IMR-90 (cell line): ENCODE data around the gene EMP1. TPM values are rescaled to one million over a fixed set of nuclear protein-coding genes. Genes with fewer than 3 reads are reported as not detected.

Experiments
- ATAC-seq: fragments of 200-7000 bp; cut with Tn5 transposase; 2 replicates; pipeline ENCODE4 v1.9.1; 2020; ENCODE audit warnings: low read depth, mild to moderate bottlenecking, moderate library complexity
- BruUV-seq: library from RNA; stranded (reverse); fragments of 400-500 nt; replicated peaks from 2 replicates; lab custom pipeline; 2021; lab: Mats Ljungman, UMichigan
- CTCF ChIA-PET: fragments of 300-600 bp; formaldehyde crosslinking; extraction: SDS; loops from one replicate; lab custom pipeline; 2021; ENCODE audit warnings: antibody characterized with exemption; lab: Yijun Ruan, JAX
- POLR2A ChIA-PET: fragments of 300-600 bp; sonication (Branson Sonifier 250); formaldehyde crosslinking; loops from one replicate; lab custom pipeline; 2022; ENCODE audit warnings: antibody characterized with exemption; ENCODE audit not compliant: unreplicated experiment; lab: Charles Lee
- DNase-seq: peaks from one replicate; pipeline ENCODE4 v3.0.0; 2013
- H2AFZ ChIP-seq: replicated peaks from 2 replicates; pipeline ENCODE3; 2013; ENCODE audit warnings: low read length, mild to moderate bottlenecking; ENCODE audit not compliant: poor library complexity
- H2AK5ac ChIP-seq: 2 replicates; pipeline ENCODE4 v1.6.1; 2013; ENCODE audit warnings: low read depth, low read length, inconsistent platforms
- H2AK9ac ChIP-seq: replicated peaks from 2 replicates; pipeline ENCODE3; 2013; ENCODE audit warnings: mild to moderate bottlenecking, low read depth, low read length, moderate library complexity; ENCODE audit not compliant: poor library complexity
- H2BK120ac ChIP-seq: 2 replicates; pipeline ENCODE4 v1.6.1; 2013; ENCODE audit warnings: low read depth, low read length, inconsistent platforms
- H2BK15ac ChIP-seq: 3 replicates; pipeline ENCODE4 v1.6.1; 2013; ENCODE audit warnings: low read depth, low read length, inconsistent platforms
- H2BK20ac ChIP-seq: 2 replicates; pipeline ENCODE4 v1.6.1; 2013; ENCODE audit warnings: low read depth, mild to moderate bottlenecking, inconsistent platforms, low read length, moderate library complexity
- H2BK5ac ChIP-seq: 2 replicates; pipeline ENCODE4 v1.6.1; 2013; ENCODE audit warnings: mild to moderate bottlenecking, low read depth, low read length, inconsistent platforms; ENCODE audit not compliant: poor library complexity, severe bottlenecking
- H3K14ac ChIP-seq: replicated peaks from 2 replicates; pipeline ENCODE4 v1.6.1; 2013; ENCODE audit warnings: low read depth, low read length, inconsistent platforms
- H3K18ac ChIP-seq: 2 replicates; pipeline ENCODE4 v1.6.1; 2013; ENCODE audit warnings: low read depth, low read length, control low read depth
- H3K23ac ChIP-seq: 2 replicates; pipeline ENCODE4 v1.6.1; 2013; ENCODE audit warnings: low read depth, low read length, inconsistent platforms
- H3K27ac ChIP-seq: 2 replicates; pipeline ENCODE4 v1.5.1; 2013; ENCODE audit warnings: mild to moderate bottlenecking, control low read depth, low read length; ENCODE audit not compliant: insufficient read depth
- H3K27me3 ChIP-seq: 2 replicates; pipeline ENCODE4 v1.6.1; 2013; ENCODE audit warnings: low read length; ENCODE audit not compliant: control insufficient read depth, insufficient read depth
- H3K36me3 ChIP-seq: 2 replicates; pipeline ENCODE4 v1.6.1; 2013; ENCODE audit warnings: low read length, mixed read lengths; ENCODE audit not compliant: control insufficient read depth, insufficient read depth
- H3K4ac ChIP-seq: 2 replicates; pipeline ENCODE4 v1.6.1; 2013; ENCODE audit warnings: low read depth, low read length, inconsistent platforms
- H3K4me1 ChIP-seq: 2 replicates; pipeline ENCODE4 v1.6.1; 2013; ENCODE audit warnings: low read length, mixed read lengths; ENCODE audit not compliant: control insufficient read depth, insufficient read depth
- H3K4me2 ChIP-seq: 2 replicates; pipeline ENCODE4 v1.6.1; 2013; ENCODE audit warnings: low read depth, mild to moderate bottlenecking, control low read depth, low read length, moderate library complexity
- H3K4me3 ChIP-seq: 2 replicates; pipeline ENCODE4 v1.5.1; 2013; ENCODE audit warnings: low read depth, mild to moderate bottlenecking, control low read depth, low read length, moderate library complexity; ENCODE audit not compliant: insufficient read depth
- H3K56ac ChIP-seq: 2 replicates; pipeline ENCODE4 v1.6.1; 2013; ENCODE audit warnings: low read length, inconsistent platforms; ENCODE audit not compliant: insufficient read depth; ENCODE audit errors: extremely low read depth
- H3K79me1 ChIP-seq, 2 experiments: 2 replicates each; pipeline ENCODE4 v1.6.1; 2013; ENCODE audit warnings: low read length in 2 of 2, inconsistent platforms in 1 of 2, low read depth in 1 of 2
- H3K9ac ChIP-seq: 2 replicates; pipeline ENCODE4 v1.6.1; 2013; ENCODE audit warnings: low read depth, low read length, control low read depth
- H3K9me1 ChIP-seq: 2 replicates; pipeline ENCODE4 v1.6.1; 2013; ENCODE audit warnings: low read length, inconsistent platforms; ENCODE audit not compliant: insufficient read depth
- H3K9me3 ChIP-seq: 2 replicates; pipeline ENCODE4 v1.6.1; 2013; ENCODE audit warnings: low read length; ENCODE audit not compliant: control insufficient read depth, insufficient read depth
- H4K20me1 ChIP-seq: 2 replicates; pipeline ENCODE4 v1.6.1; 2013; ENCODE audit warnings: low read length, inconsistent platforms; ENCODE audit not compliant: insufficient read depth
- H4K5ac ChIP-seq: 2 replicates; pipeline ENCODE4 v1.6.1; 2013; ENCODE audit warnings: mild to moderate bottlenecking, low read depth, low read length, control low read depth
- H4K8ac ChIP-seq, 2 experiments: 2 replicates each; pipeline ENCODE4 v1.6.1; 2013; ENCODE audit warnings: low read depth in 2 of 2, low read length in 2 of 2, control low read depth in 1 of 2, inconsistent platforms in 1 of 2
- H4K91ac ChIP-seq: 2 replicates; pipeline ENCODE4 v1.6.1; 2013; ENCODE audit warnings: low read depth, low read length, inconsistent platforms; ENCODE audit not compliant: insufficient read depth
- MXI1 ChIP-seq: IDR thresholded peaks from 2 replicates; pipeline ENCODE4 v1.6.1; 2012; ENCODE audit warnings: low read depth, mild to moderate bottlenecking, low read length, moderate library complexity, borderline replicate concordance
- WGBS, 2 experiments: methylation state at CpG; one replicate each; pipeline versions ENCODE4 v1.1.5 to v1.1.7; 2013; ENCODE audit warnings: missing lambda C conversion rate in 2 of 2; ENCODE audit not compliant: insufficient read length in 1 of 2; ENCODE audit errors: extremely low coverage in 2 of 2; 5-methylcytosine and 5-hydroxymethylcytosine counted together
- dilution Hi-C: fragments of 300-500 bp; cut with HindIII; formaldehyde crosslinking; loops from one replicate; pipeline ENCODE4 v1.14.3; 2018; ENCODE audit warnings: low sequenced_read_pairs; ENCODE audit not compliant: unreplicated experiment
- in situ Hi-C: fragments of 300-500 bp; cut with MboI; formaldehyde crosslinking; loops from 3 replicates; pipeline ENCODE4 v1.14.3; 2019; ENCODE audit warnings: low sequenced_read_pairs, inconsistent platforms, mixed read lengths
- intact Hi-C: fragments of 100-400 bp; cut with micrococcal nuclease; formaldehyde crosslinking; loops from 2 replicates; pipeline ENCODE4 v1.10.0; 2022
- polyA plus RNA-seq, 3 experiments: library from polyadenylated mRNA; depleted of rRNA; stranded (reverse); fragments of >200 nt; gene quantifications; 2 replicates each; pipeline ENCODE4 v1.2.3, GENCODE V29; 2012; ENCODE audit warnings: low replicate concordance in 1 of 3
- total RNA-seq: library from RNA; depleted of rRNA; stranded (reverse); fragments of >200 nt; gene quantifications from 2 replicates; pipeline ENCODE4 v1.2.3, GENCODE V29; 2012

EMP1 gene
- total and polyA plus RNA-seq, 2 of the 4 experiments (the other 2 are of a cell fraction): 137 to 201 TPM

- Histone ChIP-seq H3K4me1 (peaks cover 20% of the 10 kb centered on the region), H4K5ac (peak overlapping the region; percentile 44; the same call in 1 of the 2 replicates), H3K56ac (no peak overlapping the region), H2BK5ac (no peak overlapping the region), H4K8ac (peak overlapping the region in 1 of 2 experiments; percentile 43; a peak in 2 of 4 replicates), H3K9me3 (no peaks in the 10 kb centered on the region), H4K20me1 (no peaks in the 10 kb centered on the region), H3K18ac (peak overlapping the region; percentile 46; the same call in 1 of the 2 replicates), H3K27ac (no peak overlapping the region), H3K36me3 (no peaks in the 10 kb centered on the region), H2AFZ (no peak overlapping the region), H2AK9ac (no peak overlapping the region), H3K79me1 (0 out of 4 replicates have a peak, but pooled peaks cover 0 to 3% of the 10 kb centered on the region in 2 experiments), H3K14ac (peak overlapping the region; percentile 10; the same call in 1 of the 2 replicates), H3K9me1 (peaks cover 17% of the 10 kb centered on the region), H2BK120ac (0 out of 2 replicates have a peak overlapping the region, but pooled peaks have one; percentile 6), H2AK5ac (peak overlapping the region; percentile 26; the same call in 1 of the 2 replicates), H3K23ac (no peak overlapping the region), H2BK15ac (peak overlapping the region; percentile 7; the same call in 1 of the 3 replicates), H3K27me3 (no peaks in the 10 kb centered on the region), H3K4me2 (peak overlapping the region; percentile 35; the same call in 1 of the 2 replicates), H3K4ac (peak overlapping the region; percentile 9; the same call in 1 of the 2 replicates), H3K9ac (no peak overlapping the region), H4K91ac (no peak overlapping the region), H3K4me3 (no peak overlapping the region), H2BK20ac (peak overlapping the region; percentile 12; the same call in 1 of the 2 replicates)
- in situ Hi-C loops (no loop called here), intact Hi-C loops (no loop called here), dilution Hi-C loops (no loop called here)
- BruUV-seq: no TSS peak
- WGBS, 2 experiments: 67% methylated on average over 1 of the region's 10 CpGs; no CpG with 5 or more reads in 1 of the 2 experiments
- ATAC-seq (no peak), DNase-seq (no peak)
- ChIA-PET POLR2A (interaction anchor here (0.6 to 0.7 kb wide), 2 partner anchors 8 to 19 kb away, joined by 6 read pairs; no protein-coding TSS in a partner anchor), CTCF (interaction anchor here (1.6 kb wide), 1 partner anchor 26 kb away, joined by 4 read pairs; no protein-coding TSS in a partner anchor)
- no peak for TF ChIP-seq MXI1
Measured at GRCh38 chr12:13178568-13179210, 17.8 kb upstream of the EMP1 start.
